H9 (cell line): ENCODE measurements around the gene FASTK. TPM values are rescaled to one million over a fixed set of nuclear protein-coding genes. Genes with fewer than 3 reads are reported as not detected.
A peak's percentile ranks its signal among the peaks of the same experiment; 100 is the strongest.

Experiments
- DNase-seq: peaks from one replicate; pipeline ENCODE4 v3.0.0-alpha.2; 2017
- H2AFZ ChIP-seq: one replicate; pipeline ENCODE4 v1.6.1; 2013; ENCODE audit warnings: mild to moderate bottlenecking, low read length, control low read depth, moderate library complexity
- H2AK5ac ChIP-seq: 2 replicates; pipeline ENCODE4 v1.6.1; 2013; ENCODE audit warnings: low read length, control low read depth, mixed read lengths; ENCODE audit not compliant: insufficient read length
- H2BK120ac ChIP-seq: one replicate; pipeline ENCODE4 v1.6.1; 2013; ENCODE audit warnings: low read depth, mild to moderate bottlenecking, low read length, control low read depth, inconsistent platforms; ENCODE audit not compliant: poor library complexity, severe bottlenecking
- H2BK12ac ChIP-seq: 2 replicates; pipeline ENCODE4 v1.6.1; 2013; ENCODE audit warnings: low read length, control low read depth, mixed read lengths, low read depth; ENCODE audit not compliant: insufficient read length
- H2BK15ac ChIP-seq: 2 replicates; pipeline ENCODE4 v1.6.1; 2013; ENCODE audit warnings: low read depth, low read length, control low read depth
- H2BK20ac ChIP-seq: one replicate; pipeline ENCODE4 v1.6.1; 2013; ENCODE audit warnings: low read depth, mild to moderate bottlenecking, low read length, control low read depth, inconsistent platforms; ENCODE audit not compliant: poor library complexity, severe bottlenecking
- H2BK5ac ChIP-seq: 2 replicates; pipeline ENCODE4 v1.6.1; 2013; ENCODE audit warnings: low read length, control low read depth, mixed read lengths; ENCODE audit not compliant: insufficient read length
- H3K14ac ChIP-seq: 2 replicates; pipeline ENCODE4 v1.6.1; 2013; ENCODE audit warnings: low read length, control low read depth; ENCODE audit not compliant: insufficient read depth
- H3K18ac ChIP-seq: 2 replicates; pipeline ENCODE4 v1.6.1; 2013; ENCODE audit warnings: low read depth, mild to moderate bottlenecking, mixed read lengths, low read length, control low read depth; ENCODE audit not compliant: insufficient read length
- H3K23ac ChIP-seq: 2 replicates; pipeline ENCODE4 v1.6.1; 2013; ENCODE audit warnings: low read length, control low read depth, mixed read lengths, low read depth; ENCODE audit not compliant: insufficient read length
- H3K23me2 ChIP-seq: 2 replicates; pipeline ENCODE4 v1.6.1; 2013; ENCODE audit warnings: low read depth, mild to moderate bottlenecking, mixed read lengths, low read length, control low read depth; ENCODE audit not compliant: insufficient read length, poor library complexity, severe bottlenecking
- H3K27ac ChIP-seq: 2 replicates; pipeline ENCODE4 v1.5.1; 2013; ENCODE audit warnings: low read length, control low read depth, mixed read lengths, low read depth; ENCODE audit not compliant: insufficient read length
- H3K27me3 ChIP-seq: 2 replicates; pipeline ENCODE4 v1.6.1; 2013; ENCODE audit warnings: low read length, control low read depth, inconsistent platforms; ENCODE audit not compliant: insufficient read depth
- H3K4ac ChIP-seq: 2 replicates; pipeline ENCODE4 v1.6.1; 2013; ENCODE audit warnings: low read depth, mild to moderate bottlenecking, control low read depth, inconsistent platforms, low read length, moderate library complexity
- H3K4me1 ChIP-seq: 2 replicates; pipeline ENCODE4 v1.6.1; 2013; ENCODE audit warnings: low read length, control low read depth, inconsistent platforms; ENCODE audit not compliant: insufficient read depth
- H3K4me2 ChIP-seq: 2 replicates; pipeline ENCODE4 v1.6.1; 2013; ENCODE audit warnings: low read length, control low read depth, mixed read lengths; ENCODE audit not compliant: insufficient read length, insufficient read depth
- H3K56ac ChIP-seq: 2 replicates; pipeline ENCODE4 v1.6.1; 2013; ENCODE audit warnings: low read depth, mild to moderate bottlenecking, mixed read lengths, low read length, control low read depth; ENCODE audit not compliant: insufficient read length
- H3K79me1 ChIP-seq: 2 replicates; pipeline ENCODE4 v1.6.1; 2013; ENCODE audit warnings: low read depth, mild to moderate bottlenecking, moderate library complexity, low read length, control low read depth, inconsistent platforms; ENCODE audit not compliant: insufficient read depth, poor library complexity, severe bottlenecking
- H3K79me2 ChIP-seq: 2 replicates; pipeline ENCODE4 v1.6.1; 2013; ENCODE audit warnings: low read length, control low read depth, inconsistent platforms; ENCODE audit not compliant: insufficient read depth
- H3K9ac ChIP-seq: 2 replicates; pipeline ENCODE4 v1.6.1; 2013; ENCODE audit warnings: low read length, control low read depth, mixed read lengths; ENCODE audit not compliant: insufficient read length; ENCODE audit errors: extremely low read depth
- H3K9me3 ChIP-seq: one replicate; pipeline ENCODE4 v1.6.1; 2013; ENCODE audit warnings: low read depth, low read length, inconsistent platforms; ENCODE audit not compliant: control insufficient read depth
- H3T11ph ChIP-seq: one replicate; pipeline ENCODE4 v1.6.1; 2013; ENCODE audit warnings: mild to moderate bottlenecking, low read length, control low read depth, inconsistent platforms
- H4K20me1 ChIP-seq: one replicate; pipeline ENCODE4 v1.6.1; 2013; ENCODE audit not compliant: control insufficient read depth, insufficient read length, insufficient read depth
- H4K5ac ChIP-seq: 2 replicates; pipeline ENCODE4 v1.6.1; 2013; ENCODE audit warnings: low read depth, mild to moderate bottlenecking, mixed read lengths, low read length, control low read depth; ENCODE audit not compliant: insufficient read length
- H4K8ac ChIP-seq: replicated peaks from 2 replicates; pipeline ENCODE4 v1.6.1; 2013; ENCODE audit warnings: low read length, control low read depth, mixed read lengths, low read depth; ENCODE audit not compliant: insufficient read length
- H4K91ac ChIP-seq: 2 replicates; pipeline ENCODE4 v1.6.1; 2013; ENCODE audit warnings: low read depth, mild to moderate bottlenecking, moderate library complexity, mixed read lengths, low read length, control low read depth; ENCODE audit not compliant: insufficient read length
- H3K27ac Mint-ChIP-seq, 3 experiments: 2 replicates in 2 of 3; 3 replicates in 1 of 3; pipeline ENCODE4 v1.8.0; 2020 to 2021; ENCODE audit warnings: mixed read lengths in 3 of 3, mild to moderate bottlenecking in 1 of 3, moderate library complexity in 1 of 3
- H3K27me3 Mint-ChIP-seq: 2 replicates; pipeline ENCODE4 v1.8.0; 2021; ENCODE audit warnings: low read depth, mild to moderate bottlenecking, moderate library complexity, mixed read lengths
- H3K36me3 Mint-ChIP-seq, 3 experiments: 2 replicates in 2 of 3; 3 replicates in 1 of 3; pipeline ENCODE4 v1.8.0; 2020 to 2021; ENCODE audit warnings: low read depth in 3 of 3, mixed read lengths in 3 of 3; ENCODE audit not compliant: insufficient read depth in 1 of 3
- H3K4me1 Mint-ChIP-seq, 2 experiments: 2 replicates each; pipeline ENCODE4 v1.8.0; 2020; ENCODE audit warnings: mixed read lengths in 2 of 2
- H3K4me3 Mint-ChIP-seq, 2 experiments: 2 replicates in 1 of 2; 3 replicates in 1 of 2; pipeline ENCODE4 v1.8.0; 2020 to 2021; ENCODE audit warnings: mild to moderate bottlenecking in 2 of 2, mixed read lengths in 2 of 2, moderate library complexity in 1 of 2
- H3K9me3 Mint-ChIP-seq, 2 experiments: 2 replicates in 1 of 2; 3 replicates in 1 of 2; pipeline ENCODE4 v1.8.0; 2020; ENCODE audit warnings: mild to moderate bottlenecking in 2 of 2, mixed read lengths in 2 of 2, moderate library complexity in 1 of 2
- CTCF ChIP-seq: fragments of 200-600 bp; sonication (generic); conservative IDR thresholded peaks from 3 replicates; pipeline ENCODE4 v1.8.0; 2021; ENCODE audit warnings: antibody characterized with exemption, mild to moderate bottlenecking
- WGBS: extraction: QIAGEN DNeasy Blood & Tissue Kit; methylation state at CpG from one replicate; pipeline ENCODE4 v1.1.7; 2013; ENCODE audit warnings: missing lambda C conversion rate, low lambda C conversion rate, mixed read lengths; ENCODE audit not compliant: insufficient read length; ENCODE audit errors: extremely low coverage; 5-methylcytosine and 5-hydroxymethylcytosine counted together
- total RNA-seq: library from RNA; stranded (reverse); gene quantifications from 2 replicates; pipeline ENCODE4 v1.2.1, GENCODE V29; 2021

FASTK gene
- total RNA-seq, 1 experiment from 2014 or later = 57.8 TPM

DNA sequence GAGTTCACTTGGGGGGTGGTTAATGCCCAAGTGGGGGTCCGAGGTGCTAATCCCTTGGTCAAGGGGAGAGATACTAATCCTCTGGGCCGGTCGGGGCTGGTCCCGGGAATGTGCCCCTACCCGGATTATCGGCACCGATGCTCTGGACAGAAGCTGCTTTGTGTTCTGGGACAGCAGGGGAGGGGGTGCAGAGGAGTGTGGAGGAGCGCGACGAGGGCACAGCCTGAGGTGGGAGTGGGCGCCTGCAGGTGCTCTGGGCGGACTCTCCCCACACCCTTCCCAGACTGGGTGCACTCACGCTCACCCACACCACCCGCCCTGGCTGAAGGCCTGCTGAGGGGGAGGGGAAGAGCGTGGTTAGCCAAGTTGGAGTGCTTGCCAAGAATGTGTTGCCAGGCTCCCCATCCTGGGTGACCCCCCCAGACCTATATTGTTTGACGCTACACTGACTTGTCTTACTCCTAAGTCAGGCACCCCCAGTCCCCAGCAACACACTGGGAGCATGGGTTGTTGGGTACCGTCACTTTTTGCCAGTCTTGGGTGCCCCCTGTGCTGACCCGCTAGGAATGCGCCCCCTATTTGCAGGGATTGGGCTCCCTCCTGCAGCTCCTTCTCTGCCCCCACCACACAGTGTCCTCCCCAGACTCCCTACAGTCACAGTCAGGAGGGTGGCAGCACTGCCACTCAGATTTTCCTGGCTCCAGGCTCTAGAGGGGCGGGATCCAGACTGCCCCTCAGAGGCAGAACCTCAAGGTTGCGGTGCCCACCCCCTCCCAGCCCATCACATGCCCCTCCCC, 20.0 kb downstream of the FASTK start:
- Histone ChIP-seq H3K23me2 (peaks cover 41% of the 10 kb centered on the region), H3K23ac (no peak overlapping the region), H3K27me3 (no peaks in the 10 kb centered on the region; the same call in 1 of the 2 replicates), H3K14ac (no peak overlapping the region; the same call in 1 of the 2 replicates), H2AFZ (no peak overlapping the region), H3K27ac (no peak overlapping the region), H3K79me1 (no peaks in the 10 kb centered on the region), H3K4ac (no peak overlapping the region), H2BK5ac (no peak overlapping the region), H2BK15ac (no peak overlapping the region), H2AK5ac (no peak overlapping the region), H2BK12ac (no peak overlapping the region), H3K9ac (no peak overlapping the region), H3K9me3 (no peaks in the 10 kb centered on the region), H4K91ac (no peak overlapping the region), H3K56ac (no peak overlapping the region), H4K8ac (no peak overlapping the region), H4K20me1 (no peaks in the 10 kb centered on the region), H3K4me1 (peaks cover 8% of the 10 kb centered on the region), H2BK20ac (no peak overlapping the region), H3K79me2 (no peaks in the 10 kb centered on the region), H3K18ac (no peak overlapping the region), H4K5ac (no peak overlapping the region), H2BK120ac (no peak overlapping the region), H3K4me2 (peak overlapping the region; percentile 58), H3T11ph (no peak overlapping the region)
- WGBS = no CpG with 5 or more reads among the region's 21 CpGs
- Mint-ChIP-seq H3K27me3 (peaks cover 14% of the 10 kb centered on the region), H3K9me3 (no peaks in the 10 kb centered on the region; a peak in 1 of 5 replicates), H3K4me3 (peak overlapping the region; percentile 78 to 91), H3K27ac (no peak overlapping the region), H3K4me1 (peaks cover 40 to 50% of the 10 kb centered on the region in 2 experiments), H3K36me3 (peaks cover 9 to 17% (median 17%) of the 10 kb centered on the region in 3 experiments; a peak in 6 of 7 replicates)
- no peak for DNase-seq
- TF ChIP-seq CTCF = 0 out of 3 replicates have a peak, but pooled peaks have one; percentile 8
